Medulla oblongata (tissue), 1 donor: Measurements from ENCODE around the gene WDR4.
A peak's percentile ranks its signal among the peaks of the same experiment; 100 is the strongest.
"Not testable (repeated sequence)": the region's sequence is repeated elsewhere in the genome, so short reads cannot be mapped to it uniquely, and the experiment has no call there.

Experiments
- DNase-seq: peaks from one replicate; pipeline ENCODE4 v3.0.0-alpha.2; 2015; ENCODE audit errors: extremely low spot score

The WDR4 gene

GRCh38 chr21:42839271-42840231 lies 39.8 kb downstream of the WDR4 start:
- DNase-seq: no peak

GRCh38 chr21:42838212-42838690 lies 41.1 kb downstream of the WDR4 start:
- not testable (repeated sequence) for DNase-seq

- DNase-seq: no peak
Measured at GRCh38 chr21:42837421-42838211, 41.7 kb downstream of the WDR4 start.

GRCh38 chr21:42836767-42837301 lies 42.5 kb downstream of the WDR4 start:
- DNase-seq: no peak

- no peak for DNase-seq
Measured at GRCh38 chr21:42836402-42836666, 43.0 kb downstream of the WDR4 start.

GRCh38 chr21:42835611-42836401 lies 43.5 kb downstream of the WDR4 start:
- DNase-seq: no peak

- no peak for DNase-seq
Measured at GRCh38 chr21:42835211-42835610, 44.1 kb downstream of the WDR4 start.

GRCh38 chr21:42834726-42835191 lies 44.6 kb downstream of the WDR4 start:
- no peak for DNase-seq

GRCh38 chr21:42833859-42834725 lies 45.2 kb downstream of the WDR4 start:
- no peak for DNase-seq

GRCh38 chr21:42833439-42833815 lies 45.9 kb downstream of the WDR4 start:
- DNase-seq: peak; percentile 17

- not testable (repeated sequence) for DNase-seq
Measured at GRCh38 chr21:42832321-42832630, 47.1 kb downstream of the WDR4 start.

- DNase-seq: peak; percentile 8
Measured at GRCh38 chr21:42830456-42831455, 48.6 kb downstream of the WDR4 start.

GRCh38 chr21:42829954-42830353 lies 49.4 kb downstream of the WDR4 start:
- no peak for DNase-seq

GRCh38 chr21:42829417-42829816 lies 49.9 kb downstream of the WDR4 start:
- no peak for DNase-seq

GRCh38 chr21:42827588-42827987 lies 51.8 kb downstream of the WDR4 start:
- DNase-seq: no peak

GRCh38 chr21:42820616-42821465 lies 58.5 kb downstream of the WDR4 start:
- DNase-seq: no peak

GRCh38 chr21:42819861-42820615 lies 59.3 kb downstream of the WDR4 start:
- DNase-seq: no peak

- peak; percentile 33 for DNase-seq
Measured at GRCh38 chr21:42818328-42818749, 61.0 kb downstream of the WDR4 start.
